HG03520 (cell line): ENCODE data around the gene ZNF624.
A peak's percentile ranks its signal among the peaks of the same experiment; 100 is the strongest.
"Not testable (repeated sequence)": the region's sequence is repeated elsewhere in the genome, so short reads cannot be mapped to it uniquely, and the experiment has no call there.

Experiments
- ATAC-seq: cut with Tn5 transposase; IDR thresholded peaks from one replicate; pipeline ENCODE4 v1.9.1; 2021; ENCODE audit warnings: mild to moderate bottlenecking, moderate library complexity; ENCODE audit not compliant: unreplicated experiment

ZNF624 gene

DNA sequence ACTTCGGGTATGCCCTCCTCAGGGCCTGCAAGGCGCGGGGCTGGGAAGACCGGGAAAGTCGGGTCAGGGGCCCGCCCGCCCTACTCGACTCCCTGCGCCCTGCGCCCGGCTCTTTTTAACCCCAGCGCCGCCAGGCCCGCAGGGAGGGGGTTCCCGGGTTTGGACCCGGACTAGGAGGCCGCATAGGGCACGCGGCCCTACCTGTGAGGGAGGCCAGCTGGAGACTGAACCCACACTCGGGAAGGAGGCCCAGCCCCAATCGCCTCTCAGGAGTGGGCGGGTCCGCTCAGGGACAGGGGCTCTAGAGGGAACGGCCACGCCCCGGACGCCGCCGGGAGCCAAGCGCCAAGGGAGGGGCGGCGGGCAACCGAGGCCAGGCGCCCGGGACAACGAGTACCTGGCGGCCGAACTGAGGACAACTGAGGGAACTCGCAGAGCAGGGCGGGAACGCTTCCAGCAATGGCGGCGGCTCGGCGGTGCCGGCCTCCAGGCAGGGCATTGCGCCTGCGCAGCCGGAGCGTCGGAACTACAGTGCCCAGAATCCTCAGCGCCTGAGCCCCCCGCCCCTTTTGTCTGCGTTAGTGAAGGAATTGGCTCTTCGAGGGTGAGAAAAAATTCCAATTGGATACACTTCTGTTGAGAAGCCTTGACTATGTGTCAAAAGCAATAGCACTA, at the start of gene ZNF624:
ZNF624 (minus strand) TSS at position 484 of the 675 bp plus-strand sequence.
- ATAC-seq, result peak; percentile 92

GRCh38 chr17:16697603-16698002, 44.0 kb upstream of the ZNF624 start:
- not testable (repeated sequence) for ATAC-seq

DNA sequence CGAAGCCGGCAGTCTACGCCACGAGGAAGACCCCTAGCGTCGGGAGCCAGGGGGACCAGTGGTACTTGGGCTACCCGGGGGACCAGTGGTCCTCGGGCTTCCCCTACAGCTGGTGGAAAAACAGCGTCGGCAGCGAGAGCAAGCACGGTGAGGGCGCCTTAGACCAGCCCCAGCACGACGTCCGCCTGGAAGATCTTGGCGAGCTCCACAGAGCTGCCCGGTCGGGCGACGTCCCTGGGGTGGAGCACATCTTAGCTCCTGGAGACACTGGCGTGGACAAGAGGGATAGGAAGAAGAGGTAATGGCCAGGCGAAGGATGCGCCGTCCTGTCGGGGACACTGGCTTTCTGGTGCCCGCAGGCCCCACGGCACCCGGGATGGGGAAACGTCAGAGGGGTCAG, 36.8 kb upstream of the ZNF624 start:
- ATAC-seq, result not testable (repeated sequence)

- not testable (repeated sequence) for ATAC-seq
Observed at GRCh38 chr17:16689731-16690281, 36.2 kb upstream of the ZNF624 start, which contains the start of gene CCDC144A. Gene CCDC144A, plus strand, starts transcription at chr17:16690241. Its CDS starts 160 bp downstream, at chr17:16690401.

- not testable (repeated sequence) for ATAC-seq
Observed at GRCh38 chr17:16687151-16687550, 33.5 kb upstream of the ZNF624 start.

- not testable (repeated sequence) for ATAC-seq
Observed at GRCh38 chr17:16686019-16686418, 32.4 kb upstream of the ZNF624 start.

- ATAC-seq, result not testable (repeated sequence)
Observed at GRCh38 chr17:16683290-16684138, 29.9 kb upstream of the ZNF624 start.

DNA sequence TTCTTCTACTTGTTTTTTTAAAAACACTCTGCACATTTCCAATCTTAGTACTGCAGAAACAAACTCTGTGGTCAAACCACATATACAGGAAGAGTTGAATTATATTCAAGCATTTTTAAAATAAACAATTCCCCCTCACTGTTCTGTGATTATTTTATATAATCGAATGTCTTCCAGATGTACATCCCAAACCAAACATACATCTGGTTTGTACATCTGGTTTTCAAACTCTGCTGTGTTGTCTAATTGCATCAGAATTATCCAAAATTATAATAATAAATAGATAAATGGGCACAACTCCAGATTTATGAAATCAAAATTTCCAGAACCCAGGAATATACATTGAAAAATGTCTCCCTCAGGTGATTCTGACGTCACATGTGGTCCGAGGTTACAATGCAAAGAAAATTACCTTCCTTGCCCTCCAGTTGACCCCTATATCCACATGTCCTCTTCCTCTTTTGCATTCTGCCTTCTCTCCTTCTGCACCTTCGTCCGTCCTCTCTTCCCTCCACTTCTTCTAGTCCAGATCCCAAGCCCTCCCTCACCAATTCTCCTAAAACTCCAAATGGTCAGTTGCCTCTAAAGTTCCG, 23.1 kb upstream of the ZNF624 start:
- no peak for ATAC-seq

DNA sequence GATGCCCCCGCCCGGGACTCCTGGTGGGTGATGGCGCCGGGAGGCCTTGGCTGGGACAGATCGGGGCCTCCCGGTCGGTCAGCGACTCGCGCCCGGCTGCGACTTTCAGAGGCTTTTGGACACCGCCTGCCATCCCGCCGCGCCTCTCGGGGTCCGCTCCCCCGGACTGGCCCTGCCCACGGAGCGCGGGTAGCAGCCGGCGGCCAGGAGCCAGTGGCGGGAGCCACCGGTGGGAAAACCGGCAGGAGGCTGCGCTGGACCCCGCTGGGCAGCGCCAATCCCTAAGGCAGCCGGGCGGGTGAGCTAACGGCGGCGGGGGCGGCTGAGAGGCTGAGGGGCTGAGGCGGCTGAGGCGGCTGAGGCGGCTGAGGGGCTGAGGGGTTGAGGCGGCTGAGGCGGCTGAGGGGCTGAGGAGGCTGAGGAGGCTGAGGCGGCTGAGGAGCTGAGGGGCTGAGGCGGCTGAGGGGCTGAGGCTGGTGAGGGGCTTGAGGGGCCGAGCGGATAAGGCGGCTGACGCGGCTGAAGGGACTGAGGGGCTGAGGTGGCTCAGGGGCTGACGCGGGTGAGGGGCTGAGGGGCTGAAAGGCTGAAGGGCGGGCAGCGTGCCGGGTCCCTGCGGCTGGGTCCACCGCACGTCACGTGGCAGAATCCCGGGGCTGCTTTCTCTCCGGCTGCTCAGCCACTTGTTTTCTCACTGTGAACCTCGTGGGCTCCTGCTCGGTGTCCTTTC, 13.4 kb upstream of the ZNF624 start:
- not testable (repeated sequence) for ATAC-seq

DNA sequence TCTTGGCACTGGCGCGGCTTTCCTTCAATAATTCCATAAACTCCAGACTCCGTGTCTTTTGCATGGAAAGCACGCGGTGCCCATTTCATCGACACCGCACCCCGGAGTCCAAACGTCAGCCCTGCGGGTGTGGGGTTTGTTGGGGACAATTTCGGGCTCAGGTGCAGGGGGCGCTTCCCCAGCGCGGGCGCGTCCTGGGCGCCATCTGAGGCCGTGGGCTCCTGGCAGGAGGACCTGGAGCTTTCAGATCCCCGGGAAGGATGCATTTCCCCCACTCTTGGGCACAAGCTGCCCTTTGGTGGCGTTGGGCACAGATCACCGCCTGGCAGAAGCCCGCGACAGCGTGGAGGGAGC, 12.9 kb upstream of the ZNF624 start:
- not testable (repeated sequence) for ATAC-seq

- ATAC-seq, result no peak
Observed at GRCh38 chr17:16662936-16663335, 9.3 kb upstream of the ZNF624 start.

DNA sequence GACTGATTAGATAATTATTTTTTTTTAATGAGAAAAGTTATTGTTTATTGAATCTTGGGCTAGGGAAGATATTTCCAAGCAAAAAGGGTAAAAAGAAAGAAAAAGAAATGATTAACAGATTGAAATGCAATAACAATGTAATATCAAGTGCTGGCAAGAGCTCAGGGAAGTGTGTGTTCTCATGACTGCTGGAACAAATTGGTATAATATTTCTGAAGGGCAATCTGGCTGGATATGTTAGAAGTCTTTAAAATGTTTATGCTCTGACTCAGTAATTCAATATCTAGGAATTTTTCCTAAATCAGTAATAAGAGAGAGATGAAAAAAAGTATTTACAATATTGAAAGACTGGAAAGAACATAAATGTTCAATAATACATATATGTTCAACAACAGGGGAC, 7.6 kb upstream of the ZNF624 start:
- no peak for ATAC-seq

DNA sequence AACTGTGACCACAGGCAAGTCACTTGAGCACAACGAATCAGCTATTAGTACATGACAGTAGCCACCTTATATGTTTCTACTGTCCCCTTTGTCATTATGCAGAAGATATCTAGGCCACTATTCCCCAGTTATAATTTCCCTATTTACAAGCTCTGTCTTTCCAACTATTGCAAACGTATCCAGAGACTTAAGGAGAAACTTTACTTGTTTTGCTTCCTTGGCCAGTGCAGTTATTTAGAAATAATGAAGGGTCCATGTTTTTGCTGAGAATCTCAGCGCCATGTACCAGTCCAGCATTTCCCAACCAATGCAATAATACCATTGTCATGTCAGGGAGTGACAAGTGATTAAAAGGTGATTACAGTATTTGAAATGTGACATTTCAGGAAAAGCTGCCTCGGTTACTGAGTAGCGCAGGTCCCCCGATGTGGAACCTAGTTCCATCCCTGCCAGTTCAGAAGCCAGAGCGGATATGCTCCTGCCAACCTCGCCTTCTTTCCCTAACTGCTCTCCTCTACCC, 743 bp downstream of the ZNF624 start:
- ATAC-seq, result no peak

GRCh38 chr17:16652252-16652651, 1.4 kb downstream of the ZNF624 start:
- no peak for ATAC-seq

DNA sequence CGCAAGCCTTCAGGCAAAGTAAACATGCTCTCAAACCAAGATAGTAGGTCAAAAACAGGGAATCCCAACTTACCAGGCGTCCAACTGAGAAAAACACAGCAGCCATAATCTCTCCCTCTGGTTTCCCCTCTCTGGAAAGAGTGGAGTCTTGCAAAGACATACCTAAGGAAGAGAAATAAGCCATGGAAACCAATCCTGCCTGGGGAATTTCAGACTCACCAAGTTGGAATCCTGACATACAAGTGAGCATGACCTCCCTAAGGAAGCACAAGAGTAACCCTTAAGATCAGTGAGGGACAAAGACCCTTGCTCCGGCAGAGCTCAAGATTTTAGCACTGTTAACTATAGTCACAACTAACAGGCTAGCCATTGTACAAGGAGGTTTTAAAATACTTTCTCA, 4.1 kb downstream of the ZNF624 start:
- no peak for ATAC-seq

DNA sequence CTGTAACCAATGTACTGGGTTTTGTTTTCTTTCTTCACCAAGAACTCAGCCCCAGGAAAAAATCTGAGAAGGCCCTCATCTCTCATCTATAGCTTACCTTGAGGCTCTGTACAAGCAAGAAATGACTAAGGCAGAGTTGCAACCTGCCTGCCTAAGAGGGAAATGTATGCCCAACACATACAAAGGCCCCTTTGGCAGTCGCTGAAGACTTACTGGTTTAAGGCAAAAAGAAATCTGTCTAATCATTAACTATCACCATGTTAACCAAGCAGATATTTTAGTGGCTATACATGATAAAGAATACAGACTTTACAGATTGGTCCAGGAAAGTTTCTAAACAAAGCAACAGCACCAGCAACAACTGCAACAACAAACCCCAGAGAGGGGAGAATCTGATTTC, 14.2 kb downstream of the ZNF624 start:
- no peak for ATAC-seq

DNA sequence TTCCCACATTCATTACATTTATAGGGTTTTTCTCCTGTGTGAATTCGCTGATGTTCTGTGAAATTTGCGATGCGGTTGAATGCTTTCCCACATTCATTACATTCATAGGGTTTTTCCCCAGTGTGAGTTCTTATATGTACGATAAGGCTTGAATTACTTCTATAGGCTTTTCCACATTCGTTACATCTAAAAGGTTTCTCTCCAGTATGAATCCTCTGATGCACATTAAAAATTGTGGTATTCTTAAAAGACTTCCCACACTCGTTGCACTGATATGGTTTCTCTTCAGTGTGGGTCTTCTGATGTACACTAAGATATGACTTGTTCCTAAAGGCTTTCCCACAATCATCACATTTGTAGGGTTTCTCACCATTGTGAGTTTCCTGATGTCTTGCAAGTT, 30.4 kb downstream of the ZNF624 start:
- ATAC-seq, result no peak

GRCh38 chr17:16622540-16623277, 30.9 kb downstream of the ZNF624 start:
- no peak for ATAC-seq

GRCh38 chr17:16617481-16618060, 36.1 kb downstream of the ZNF624 start:
- ATAC-seq, result no peak
